Measurements from ENCODE around the gene KLHL6. TPM values are rescaled to one million over a fixed set of nuclear protein-coding genes. Genes with fewer than 3 reads are reported as not detected.
A peak's percentile ranks its signal among the peaks of the same experiment; 100 is the strongest.

KLHL6 gene
- total RNA-seq, 2 experiments from 2014 or later = 23.9 to 24.2 TPM

- POLR2A ChIA-PET = no interaction called here
- intact Hi-C loops (cut with DNase I, micrococcal nuclease) = no loop called here
- no peak overlapping the region for H3K27ac ChIP-seq (ENCODE audit: low read depth in 1 of 2, low read length in 2 of 2)
- H3K4me3 ChIP-seq (ENCODE audit: low read length) = no peak overlapping the region
- Mint-ChIP-seq H3K27me3 (no peaks in the 10 kb centered on the region), H3K27ac (peak overlapping the region; percentile 25), H3K9me3 (no peaks in the 10 kb centered on the region), H3K4me1 (ENCODE audit: low read depth) (peaks cover 18% of the 10 kb centered on the region), H3K36me3 (ENCODE audit: low read depth) (peaks cover 84% of the 10 kb centered on the region), H3K4me3 (no peak overlapping the region)
- ATAC-seq (ENCODE audit: poor library complexity) (no peak), DNase-seq (no peak)
- H3K9me3 ChIP-seq (ENCODE audit: control insufficient read depth in 1 of 2, insufficient read depth in 1 of 2, low read length in 2 of 2) = peaks cover 0 to 3% of the 10 kb centered on the region in 2 experiments
- CTCF ChIA-PET = no interaction called here
- H3K4me1 ChIP-seq (ENCODE audit: insufficient read depth, low read length) = no peaks in the 10 kb centered on the region
- H3K27me3 ChIP-seq (ENCODE audit: control insufficient read depth in 1 of 2, insufficient read depth in 2 of 2, low read length in 2 of 2) = no peaks in the 10 kb centered on the region
- peaks cover 68% of the 10 kb centered on the region for H3K36me3 ChIP-seq (ENCODE audit: insufficient read depth, low read length)
- no peak for TF ChIP-seq CTCF (IDR thresholded peaks at IDR 0.05)
Observed at GRCh38 chr3:183493296-183494045, 62.0 kb downstream of the KLHL6 start.

GRCh38 chr3:183492849-183493179 is 62.7 kb downstream of the KLHL6 start:
- ChIA-PET CTCF (no interaction called here), POLR2A (no interaction called here)
- H3K4me1 ChIP-seq (ENCODE audit: insufficient read depth, low read length) = no peaks in the 10 kb centered on the region

GRCh38 chr3:183491923-183492848 is 63.3 kb downstream of the KLHL6 start:
- ChIA-PET CTCF (no interaction called here), POLR2A (no interaction called here)
- TF ChIP-seq CTCF (IDR thresholded peaks at IDR 0.05) = no peak
- ATAC-seq (ENCODE audit: poor library complexity) (no peak), DNase-seq (no peak)
- Histone ChIP-seq H3K27me3 (ENCODE audit: control insufficient read depth in 1 of 2, insufficient read depth in 2 of 2, low read length in 2 of 2) (no peaks in the 10 kb centered on the region), H3K4me1 (ENCODE audit: insufficient read depth, low read length) (no peaks in the 10 kb centered on the region), H3K4me3 (ENCODE audit: low read length) (no peak overlapping the region), H3K9me3 (ENCODE audit: control insufficient read depth in 1 of 2, insufficient read depth in 1 of 2, low read length in 2 of 2) (peaks cover 0 to 3% of the 10 kb centered on the region in 2 experiments), H3K36me3 (ENCODE audit: insufficient read depth, low read length) (peaks cover 57% of the 10 kb centered on the region), H3K27ac (ENCODE audit: low read depth in 1 of 2, low read length in 2 of 2) (no peak overlapping the region)
- H3K27ac Mint-ChIP-seq = no peak overlapping the region
- H3K4me1 Mint-ChIP-seq (ENCODE audit: low read depth) = peaks cover 18% of the 10 kb centered on the region
- H3K36me3 Mint-ChIP-seq (ENCODE audit: low read depth) = peaks cover 73% of the 10 kb centered on the region
- no peaks in the 10 kb centered on the region for H3K9me3 Mint-ChIP-seq
- H3K4me3 Mint-ChIP-seq = no peak overlapping the region
- no peaks in the 10 kb centered on the region for H3K27me3 Mint-ChIP-seq
- intact Hi-C loops (cut with DNase I, micrococcal nuclease) = no loop called here

More at GRCh38 chr3:183492849-183493179, 62.7 kb downstream of the KLHL6 start:
- H3K4me1 Mint-ChIP-seq (ENCODE audit: low read depth) = peaks cover 18% of the 10 kb centered on the region
- Histone ChIP-seq H3K36me3 (ENCODE audit: insufficient read depth, low read length) (peaks cover 63% of the 10 kb centered on the region), H3K9me3 (ENCODE audit: control insufficient read depth in 1 of 2, insufficient read depth in 1 of 2, low read length in 2 of 2) (peaks cover 0 to 3% of the 10 kb centered on the region in 2 experiments), H3K27ac (ENCODE audit: low read depth in 1 of 2, low read length in 2 of 2) (no peak overlapping the region), H3K4me3 (ENCODE audit: low read length) (no peak overlapping the region), H3K27me3 (ENCODE audit: control insufficient read depth in 1 of 2, insufficient read depth in 2 of 2, low read length in 2 of 2) (no peaks in the 10 kb centered on the region)
- no peaks in the 10 kb centered on the region for H3K9me3 Mint-ChIP-seq
- intact Hi-C loops (cut with DNase I, micrococcal nuclease) = no loop called here
- H3K27me3 Mint-ChIP-seq = no peaks in the 10 kb centered on the region
- ATAC-seq (ENCODE audit: poor library complexity) (no peak), DNase-seq (no peak)
- H3K4me3 Mint-ChIP-seq = no peak overlapping the region
- peaks cover 79% of the 10 kb centered on the region for H3K36me3 Mint-ChIP-seq (ENCODE audit: low read depth)
- H3K27ac Mint-ChIP-seq = no peak overlapping the region
- no peak for TF ChIP-seq CTCF (IDR thresholded peaks at IDR 0.05)

All from CD4-positive, alpha-beta T cell (primary cell).